Uterus (tissue), 4 donors: ENCODE data around the gene HIPK1. TPM values are rescaled to one million over a fixed set of nuclear protein-coding genes. Genes with fewer than 3 reads are reported as not detected.

Experiments used
- DNase-seq, 2 donors: peaks; one replicate each; pipeline ENCODE4 v3.0.0-alpha.2; 2019 to 2020
- H3K27ac ChIP-seq, 2 donors: fragments of 200-600 bp; sonication (generic); 1 replicate in 1 of 2; 2 replicates in 1 of 2; pipeline ENCODE4 v1.5.1; 2016 to 2018
- H3K27me3 ChIP-seq, 2 donors: fragments of 200-600 bp; sonication (generic); one replicate each; pipeline ENCODE4 v1.5.1; 2018 to 2019; ENCODE audit warnings: control low read depth in 1 of 2
- H3K36me3 ChIP-seq, 2 donors: fragments of 200-600 bp; sonication (generic); one replicate each; pipeline ENCODE4 v1.5.1; 2019; ENCODE audit warnings: control low read depth in 1 of 2
- H3K4me1 ChIP-seq, 2 donors: fragments of 200-600 bp; sonication (generic); one replicate each; pipeline ENCODE4 v1.5.1; 2018 to 2019; ENCODE audit warnings: control low read depth in 1 of 2
- H3K4me3 ChIP-seq, 2 donors: fragments of 200-600 bp; sonication (generic); 1 replicate in 1 of 2; 2 replicates in 1 of 2; pipeline ENCODE4 v1.5.1; 2018 to 2019; ENCODE audit warnings: mild to moderate bottlenecking in 1 of 2
- H3K9me3 ChIP-seq, 2 donors: fragments of 200-600 bp; sonication (generic); one replicate each; pipeline ENCODE4 v1.5.1; 2019; ENCODE audit warnings: control low read depth in 1 of 2
- POLR2A ChIP-seq, 2 donors: fragments of 450-650 bp; IDR thresholded peaks; one replicate each; pipeline ENCODE4 v1.6.1; 2016; ENCODE audit warnings: antibody characterized with exemption in 2 of 2, mild to moderate bottlenecking in 1 of 2, moderate library complexity in 1 of 2
- intact Hi-C: fragments of 100-400 bp; cut with DNase I; formaldehyde crosslinking; loops from one replicate; pipeline ENCODE4 v1.15.1; 2023; ENCODE audit warnings: low total_unique reads
- total RNA-seq, 4 donors: library from RNA; depleted of rRNA in 3 of 4; stranded (reverse); fragments of >200 nt in 3 of 4; gene quantifications; one replicate each; pipeline versions ENCODE4 v1.1.0 to v1.2.4, GENCODE V29; 2014 to 2023
- TF ChIP-seq, protein P1 (sequence below), 4 experiments: fragments of 200-600 bp in 2 of 4; fragments of 450-650 bp in 2 of 4; sonication (generic) in 2 of 4; IDR thresholded peaks; one replicate each; pipeline ENCODE4 v1.5.1; 2016 to 2019; ENCODE audit warnings: antibody characterized with exemption in 4 of 4, mild to moderate bottlenecking in 2 of 4, moderate library complexity in 1 of 4
- donor health status: DM: yes; HTN: yes; CAD: no.

The HIPK1 gene
- total RNA-seq, 4 donors from 2014 or later, result 21.5 to 92.7 (median 39.7) TPM

GRCh38 chr1:113983391-113983790 is 54.3 kb downstream of the HIPK1 start:
- Histone ChIP-seq H3K4me3 (peak overlapping the region in 1 of 2 donors; percentile 32), H3K9me3 (no peaks in the 10 kb centered on the region), H3K4me1 (peaks cover 8 to 18% of the 10 kb centered on the region in 2 donors), H3K27ac (peak overlapping the region; percentile 92), H3K27me3 (no peaks in the 10 kb centered on the region), H3K36me3 (no peaks in the 10 kb centered on the region)
- intact Hi-C loops, result no loop called here
- TF ChIP-seq, protein P1, sequence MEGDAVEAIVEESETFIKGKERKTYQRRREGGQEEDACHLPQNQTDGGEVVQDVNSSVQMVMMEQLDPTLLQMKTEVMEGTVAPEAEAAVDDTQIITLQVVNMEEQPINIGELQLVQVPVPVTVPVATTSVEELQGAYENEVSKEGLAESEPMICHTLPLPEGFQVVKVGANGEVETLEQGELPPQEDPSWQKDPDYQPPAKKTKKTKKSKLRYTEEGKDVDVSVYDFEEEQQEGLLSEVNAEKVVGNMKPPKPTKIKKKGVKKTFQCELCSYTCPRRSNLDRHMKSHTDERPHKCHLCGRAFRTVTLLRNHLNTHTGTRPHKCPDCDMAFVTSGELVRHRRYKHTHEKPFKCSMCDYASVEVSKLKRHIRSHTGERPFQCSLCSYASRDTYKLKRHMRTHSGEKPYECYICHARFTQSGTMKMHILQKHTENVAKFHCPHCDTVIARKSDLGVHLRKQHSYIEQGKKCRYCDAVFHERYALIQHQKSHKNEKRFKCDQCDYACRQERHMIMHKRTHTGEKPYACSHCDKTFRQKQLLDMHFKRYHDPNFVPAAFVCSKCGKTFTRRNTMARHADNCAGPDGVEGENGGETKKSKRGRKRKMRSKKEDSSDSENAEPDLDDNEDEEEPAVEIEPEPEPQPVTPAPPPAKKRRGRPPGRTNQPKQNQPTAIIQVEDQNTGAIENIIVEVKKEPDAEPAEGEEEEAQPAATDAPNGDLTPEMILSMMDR (IDR thresholded peaks at IDR 0.05), result no peak
- TF ChIP-seq POLR2A (IDR thresholded peaks at IDR 0.05), result no peak
- no peak for DNase-seq

DNA sequence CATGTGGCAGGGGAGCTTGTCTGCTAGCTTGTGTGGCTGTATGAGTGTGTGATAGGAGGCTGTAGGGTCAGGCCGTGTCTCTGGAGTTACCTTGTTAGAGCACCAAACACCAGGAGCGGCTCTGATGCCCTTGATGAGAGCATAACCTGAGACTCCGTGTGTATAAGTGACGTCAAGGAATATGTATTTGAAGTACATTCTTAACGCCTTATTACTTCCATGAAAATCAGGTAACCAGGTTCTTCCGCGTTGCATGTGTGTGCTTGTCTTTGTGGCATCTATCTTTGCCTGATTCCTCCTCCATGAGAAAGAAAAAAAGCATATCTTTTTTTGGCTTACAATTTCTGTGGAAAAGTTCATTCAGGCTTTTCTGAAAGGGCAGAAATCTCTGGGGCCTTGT is 54.7 kb downstream of the HIPK1 start:
- no peak for DNase-seq
- intact Hi-C loops, result no loop called here
- Histone ChIP-seq H3K27me3 (no peaks in the 10 kb centered on the region), H3K36me3 (no peaks in the 10 kb centered on the region), H3K27ac (peak overlapping the region; percentile 92), H3K4me1 (peaks cover 8 to 18% of the 10 kb centered on the region in 2 donors), H3K4me3 (no peak overlapping the region), H3K9me3 (no peaks in the 10 kb centered on the region)
- TF ChIP-seq, protein P1 (IDR thresholded peaks at IDR 0.05), result no peak
- no peak for TF ChIP-seq POLR2A (IDR thresholded peaks at IDR 0.05)

GRCh38 chr1:113984710-113985109 is 55.6 kb downstream of the HIPK1 start:
- peak overlapping the region; percentile 92 for H3K27ac ChIP-seq
- peaks cover 8 to 18% of the 10 kb centered on the region in 2 donors for H3K4me1 ChIP-seq
- DNase-seq, result no peak
- no peak for TF ChIP-seq POLR2A (IDR thresholded peaks at IDR 0.05)
- no peaks in the 10 kb centered on the region for H3K9me3 ChIP-seq
- H3K36me3 ChIP-seq, result no peaks in the 10 kb centered on the region
- no peak overlapping the region for H3K4me3 ChIP-seq
- intact Hi-C loops, result no loop called here
- H3K27me3 ChIP-seq, result no peaks in the 10 kb centered on the region

DNA sequence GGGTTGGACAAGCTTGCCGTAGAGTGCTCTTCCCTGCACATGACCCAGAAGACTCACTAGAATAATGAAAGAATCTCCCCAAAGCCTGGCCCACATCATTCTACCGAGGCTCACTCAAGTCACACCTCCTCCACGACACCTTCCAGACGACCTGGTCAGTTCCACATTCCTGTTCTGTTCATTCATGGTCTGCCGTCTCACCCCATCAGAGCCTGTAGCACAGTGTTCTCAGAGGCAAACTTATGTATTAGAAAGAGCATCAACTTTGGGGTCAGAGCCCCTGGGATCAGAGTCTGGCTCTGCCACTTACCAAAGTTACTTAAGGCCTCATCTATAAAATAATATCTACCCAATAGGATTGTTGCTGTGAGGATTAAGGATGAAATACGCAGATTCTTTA is 57.7 kb downstream of the HIPK1 start:
- intact Hi-C loops, result no loop called here
- no peak for DNase-seq
- Histone ChIP-seq H3K4me3 (no peak overlapping the region), H3K27ac (no peak overlapping the region), H3K4me1 (peaks cover 7 to 8% of the 10 kb centered on the region in 2 donors), H3K27me3 (no peaks in the 10 kb centered on the region), H3K9me3 (no peaks in the 10 kb centered on the region), H3K36me3 (no peaks in the 10 kb centered on the region)
- TF ChIP-seq POLR2A (IDR thresholded peaks at IDR 0.05), result no peak
- TF ChIP-seq, protein P1 (IDR thresholded peaks at IDR 0.05), result no peak

DNA sequence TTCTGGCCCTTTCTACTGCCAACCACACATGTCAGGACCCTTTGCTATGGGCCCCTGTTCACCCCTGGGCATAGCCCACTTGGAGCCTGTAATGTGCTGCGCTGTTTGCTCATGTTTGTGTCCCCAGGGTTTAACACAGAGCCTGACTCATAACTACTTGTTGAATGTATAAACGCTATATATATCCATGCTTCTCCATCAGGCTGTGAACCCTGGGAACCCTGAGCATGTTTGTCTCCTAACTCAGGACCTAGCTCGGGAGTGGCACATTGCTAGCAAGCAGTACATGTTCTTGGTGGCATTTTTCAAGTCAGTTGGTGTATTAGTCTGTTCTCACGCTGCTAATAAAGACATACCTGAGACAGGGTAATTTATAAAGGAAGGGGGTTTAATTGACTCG is 58.1 kb downstream of the HIPK1 start:
- no peak for DNase-seq
- Histone ChIP-seq H3K4me1 (peaks cover 6 to 8% of the 10 kb centered on the region in 2 donors), H3K27ac (no peak overlapping the region), H3K27me3 (no peaks in the 10 kb centered on the region), H3K9me3 (no peaks in the 10 kb centered on the region), H3K4me3 (no peak overlapping the region), H3K36me3 (no peaks in the 10 kb centered on the region)
- TF ChIP-seq POLR2A (IDR thresholded peaks at IDR 0.05), result no peak
- TF ChIP-seq, protein P1 (IDR thresholded peaks at IDR 0.05), result no peak
- intact Hi-C loops, result no loop called here

DNA sequence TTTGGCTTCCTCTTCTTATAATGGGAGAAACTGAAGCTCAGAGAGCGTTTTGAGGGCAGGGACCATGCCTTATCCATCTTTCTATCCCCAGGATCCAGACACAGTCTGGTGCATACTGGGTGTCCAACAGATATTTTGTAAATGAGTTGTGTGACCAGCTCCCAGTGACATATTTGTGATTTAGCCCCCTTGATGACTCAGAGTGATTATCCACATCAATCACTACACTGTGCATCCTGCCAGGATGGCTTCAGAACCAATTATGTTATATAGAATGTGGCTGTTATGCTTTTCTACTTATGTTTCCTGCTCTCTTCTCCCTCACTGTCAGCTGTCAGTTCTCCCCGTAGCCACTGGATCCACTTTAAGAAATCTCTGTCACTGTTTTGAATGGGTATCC is 61.4 kb downstream of the HIPK1 start:
- intact Hi-C loops, result no loop called here
- no peak for TF ChIP-seq POLR2A (IDR thresholded peaks at IDR 0.05)
- TF ChIP-seq, protein P1 (IDR thresholded peaks at IDR 0.05), result no peak
- no peak overlapping the region for H3K27ac ChIP-seq

More for the DNA sequence above, 61.4 kb downstream of the HIPK1 start:
- H3K9me3 ChIP-seq, result no peaks in the 10 kb centered on the region
- DNase-seq, result no peak
- H3K27me3 ChIP-seq, result no peaks in the 10 kb centered on the region
- H3K36me3 ChIP-seq, result no peaks in the 10 kb centered on the region
- H3K4me1 ChIP-seq, result no peaks in the 10 kb centered on the region
- H3K4me3 ChIP-seq, result no peak overlapping the region
